ENCODE results near the gene NOS1AP.

NOS1AP gene

GRCh38 chr1:162022626-162023025 lies 46.9 kb upstream of the NOS1AP start:
- no peak overlapping the region for H3K27ac ChIP-seq (ENCODE audit: low read depth, low read length, poor library complexity, severe bottlenecking)
- H3K4me2 ChIP-seq (ENCODE audit: low read length) = no peak overlapping the region
- H3K36me3 ChIP-seq (ENCODE audit: insufficient read depth, low read length) = no peaks in the 10 kb centered on the region
- no peaks in the 10 kb centered on the region for H3K4me1 ChIP-seq (ENCODE audit: insufficient read depth, low read length, severe bottlenecking)
- no peaks in the 10 kb centered on the region for H3F3A ChIP-seq (ENCODE audit: insufficient read depth, low read length)
- peaks cover 3% of the 10 kb centered on the region; the same call in 1 of the 2 replicates for H3K27me3 ChIP-seq (ENCODE audit: insufficient read depth, low read length)
- H4K20me1 ChIP-seq (ENCODE audit: insufficient read depth, low read length) = no peaks in the 10 kb centered on the region
- H2AFZ ChIP-seq (ENCODE audit: low read length) = no peak overlapping the region
- TF ChIP-seq EZH2 (IDR thresholded peaks at IDR 0.05; ENCODE audit: borderline replicate concordance, low read length) (no peak), CTCF (IDR thresholded peaks at IDR 0.05; ENCODE audit: low read length) (no peak)
- no peak overlapping the region for H3K4me3 ChIP-seq (ENCODE audit: low read depth, low read length, poor library complexity, severe bottlenecking)
- H3K9ac ChIP-seq (ENCODE audit: low read length) = no peak overlapping the region
- H3K9me3 ChIP-seq (ENCODE audit: low read length) = no peaks in the 10 kb centered on the region
- no peaks in the 10 kb centered on the region for H3K79me2 ChIP-seq (ENCODE audit: insufficient read depth, low read length)
- no peaks in the 10 kb centered on the region for H3K9me2 ChIP-seq (ENCODE audit: low read depth, low read length)

- no peaks in the 10 kb centered on the region for H3K9me3 ChIP-seq (ENCODE audit: low read length)
- H3K79me2 ChIP-seq (ENCODE audit: insufficient read depth, low read length) = no peaks in the 10 kb centered on the region
- no peak overlapping the region for H3K27ac ChIP-seq (ENCODE audit: low read depth, low read length, poor library complexity, severe bottlenecking)
- no peaks in the 10 kb centered on the region for H3F3A ChIP-seq (ENCODE audit: insufficient read depth, low read length)
- no peaks in the 10 kb centered on the region for H3K9me2 ChIP-seq (ENCODE audit: low read depth, low read length)
- no peak overlapping the region for H3K4me2 ChIP-seq (ENCODE audit: low read length)
- no peak overlapping the region for H2AFZ ChIP-seq (ENCODE audit: low read length)
- no peak overlapping the region for H3K9ac ChIP-seq (ENCODE audit: low read length)
- H3K36me3 ChIP-seq (ENCODE audit: insufficient read depth, low read length) = no peaks in the 10 kb centered on the region
- H3K4me1 ChIP-seq (ENCODE audit: insufficient read depth, low read length, severe bottlenecking) = no peaks in the 10 kb centered on the region
- H3K4me3 ChIP-seq (ENCODE audit: low read depth, low read length, poor library complexity, severe bottlenecking) = no peak overlapping the region
- TF ChIP-seq CTCF (IDR thresholded peaks at IDR 0.05; ENCODE audit: low read length) = no peak
- no peak for TF ChIP-seq EZH2 (IDR thresholded peaks at IDR 0.05; ENCODE audit: borderline replicate concordance, low read length)
- peaks cover 3% of the 10 kb centered on the region; the same call in 1 of the 2 replicates for H3K27me3 ChIP-seq (ENCODE audit: insufficient read depth, low read length)
- H4K20me1 ChIP-seq (ENCODE audit: insufficient read depth, low read length) = no peaks in the 10 kb centered on the region
Measured at GRCh38 chr1:162023181-162023546, 46.3 kb upstream of the NOS1AP start.

GRCh38 chr1:162023547-162024501 lies 45.7 kb upstream of the NOS1AP start, which contains the start of gene OLFML2B:
TSS of gene OLFML2B (minus strand) at chr1:162023869. CDS start at chr1:162023430, 439 bp downstream.
- no peaks in the 10 kb centered on the region for H3F3A ChIP-seq (ENCODE audit: insufficient read depth, low read length)
- H3K27ac ChIP-seq (ENCODE audit: low read depth, low read length, poor library complexity, severe bottlenecking) = no peak within 1 kb of the TSS
- TF ChIP-seq EZH2 (IDR thresholded peaks at IDR 0.05; ENCODE audit: borderline replicate concordance, low read length) (no peak), CTCF (IDR thresholded peaks at IDR 0.05; ENCODE audit: low read length) (no peak)
- H3K79me2 ChIP-seq (ENCODE audit: insufficient read depth, low read length) = no peaks in the 10 kb centered on the region
- H3K9ac ChIP-seq (ENCODE audit: low read length) = no peak within 1 kb of the TSS
- H4K20me1 ChIP-seq (ENCODE audit: insufficient read depth, low read length) = no peaks in the 10 kb centered on the region
- no peak within 1 kb of the TSS for H2AFZ ChIP-seq (ENCODE audit: low read length)
- H3K4me1 ChIP-seq (ENCODE audit: insufficient read depth, low read length, severe bottlenecking) = no peaks in the 10 kb centered on the region
- peak within 1 kb of the TSS; percentile 59 for H3K4me2 ChIP-seq (ENCODE audit: low read length)
- no peaks in the 10 kb centered on the region for H3K9me3 ChIP-seq (ENCODE audit: low read length)
- peak within 1 kb of the TSS; percentile 45 for H3K4me3 ChIP-seq (ENCODE audit: low read depth, low read length, poor library complexity, severe bottlenecking)
- H3K9me2 ChIP-seq (ENCODE audit: low read depth, low read length) = no peaks in the 10 kb centered on the region
- peaks cover 3% of the 10 kb centered on the region; the same call in 1 of the 2 replicates for H3K27me3 ChIP-seq (ENCODE audit: insufficient read depth, low read length)
- H3K36me3 ChIP-seq (ENCODE audit: insufficient read depth, low read length) = no peaks in the 10 kb centered on the region

Measured in OCI-LY1 (cell line).